ENCODE data around the gene SYTL5.

GRCh38 chrX:38041237-38041636 is 34.9 kb downstream of the SYTL5 start:
- TF ChIP-seq CTCF (conservative IDR thresholded peaks at IDR 0.05; ENCODE audit: low read length) (no peak), EZH2phosphoT487 (IDR thresholded peaks at IDR 0.05; ENCODE audit: borderline replicate concordance) (no peak)

Data from Loucy (cell line).